DND-41 (cell line): ENCODE results near the gene TMF1.

Source experiments
- ATAC-seq: fragments of 200-7000 bp; cut with Tn5 transposase; 3 replicates; pipeline ENCODE4 v1.9.1; 2021; ENCODE audit warnings: low read depth; ENCODE audit not compliant: insufficient read depth
- DNase-seq: peaks from one replicate; pipeline ENCODE4 v3.0.0-alpha.2; 2020
- H2AFZ ChIP-seq: 2 replicates; pipeline ENCODE4 v1.6.0; 2012; ENCODE audit warnings: low read depth, low read length
- H3K27ac ChIP-seq: 2 replicates; pipeline ENCODE4 v1.5.1; 2012; ENCODE audit warnings: low read length, inconsistent platforms
- H3K27me3 ChIP-seq: fragments of 200-600 bp; sonication (generic); 2 replicates; pipeline ENCODE4 v1.6.0; 2012; ENCODE audit warnings: low read length, mild to moderate bottlenecking, inconsistent platforms; ENCODE audit not compliant: insufficient read depth, poor library complexity
- H3K36me3 ChIP-seq: 2 replicates; pipeline ENCODE4 v1.5.1; 2012; ENCODE audit warnings: low read length, inconsistent platforms; ENCODE audit not compliant: insufficient read depth
- H3K4me1 ChIP-seq: 2 replicates; pipeline ENCODE4 v1.5.1; 2012; ENCODE audit warnings: mild to moderate bottlenecking, low read length; ENCODE audit not compliant: insufficient read depth
- H3K4me2 ChIP-seq: 2 replicates; pipeline ENCODE4 v1.6.0; 2012; ENCODE audit warnings: mild to moderate bottlenecking, moderate library complexity, low read length, inconsistent platforms; ENCODE audit not compliant: insufficient read depth
- H3K4me3 ChIP-seq, 2 experiments: fragments of 200-600 bp in 1 of 2; shearing (Covaris generic) in 1 of 2; 2 replicates each; pipeline ENCODE4 v1.5.1; 2012 to 2016; ENCODE audit warnings: inconsistent platforms in 2 of 2, low read length in 2 of 2, mild to moderate bottlenecking in 2 of 2, low read depth in 1 of 2, moderate library complexity in 1 of 2
- H3K79me2 ChIP-seq: 2 replicates; pipeline ENCODE4 v1.6.0; 2012; ENCODE audit warnings: low read length, inconsistent platforms; ENCODE audit not compliant: insufficient read depth
- H3K9ac ChIP-seq: 2 replicates; pipeline ENCODE4 v1.6.0; 2012; ENCODE audit warnings: low read depth, mild to moderate bottlenecking, inconsistent platforms, low read length, moderate library complexity
- H3K9me3 ChIP-seq: 2 replicates; pipeline ENCODE4 v1.5.1; 2012; ENCODE audit warnings: low read length, moderate library complexity, mild to moderate bottlenecking, inconsistent platforms; ENCODE audit not compliant: insufficient read depth, severe bottlenecking
- H4K20me1 ChIP-seq: 2 replicates; pipeline ENCODE4 v1.6.0; 2012; ENCODE audit warnings: low read length; ENCODE audit not compliant: insufficient read depth
- EZH2 ChIP-seq: IDR thresholded peaks from 3 replicates; pipeline ENCODE4 v1.6.1; 2012; ENCODE audit warnings: borderline replicate concordance, low read depth, mild to moderate bottlenecking, moderate library complexity, low read length, inconsistent platforms; ENCODE audit not compliant: severe bottlenecking
- TF ChIP-seq, protein P1 (sequence below): IDR thresholded peaks from 2 replicates; pipeline ENCODE4 v1.5.1; 2012; ENCODE audit warnings: borderline replicate concordance, low read length, moderate library complexity, mild to moderate bottlenecking; ENCODE audit not compliant: poor library complexity, severe bottlenecking; ENCODE audit errors: extremely low read depth

TMF1 gene

DNA sequence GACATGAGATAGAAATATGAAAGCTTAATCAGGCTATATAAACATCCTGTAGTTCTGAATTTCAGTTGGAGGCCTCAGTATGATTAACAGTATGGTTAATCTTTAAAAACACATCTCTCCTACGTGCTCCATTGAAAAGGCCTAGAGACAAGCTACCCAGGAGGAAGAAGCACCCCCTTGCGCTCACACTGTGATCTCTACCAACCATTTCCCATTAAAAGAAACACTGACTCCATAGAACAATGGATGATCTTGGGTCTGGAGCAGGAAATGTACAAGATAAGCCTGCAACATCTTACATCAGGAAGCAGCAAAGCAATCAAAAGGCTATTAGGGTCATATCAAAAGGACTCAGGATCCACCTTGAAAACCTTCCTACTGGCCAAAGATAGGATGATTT lies 35.2 kb downstream of the TMF1 start:
- TF ChIP-seq, protein P1, sequence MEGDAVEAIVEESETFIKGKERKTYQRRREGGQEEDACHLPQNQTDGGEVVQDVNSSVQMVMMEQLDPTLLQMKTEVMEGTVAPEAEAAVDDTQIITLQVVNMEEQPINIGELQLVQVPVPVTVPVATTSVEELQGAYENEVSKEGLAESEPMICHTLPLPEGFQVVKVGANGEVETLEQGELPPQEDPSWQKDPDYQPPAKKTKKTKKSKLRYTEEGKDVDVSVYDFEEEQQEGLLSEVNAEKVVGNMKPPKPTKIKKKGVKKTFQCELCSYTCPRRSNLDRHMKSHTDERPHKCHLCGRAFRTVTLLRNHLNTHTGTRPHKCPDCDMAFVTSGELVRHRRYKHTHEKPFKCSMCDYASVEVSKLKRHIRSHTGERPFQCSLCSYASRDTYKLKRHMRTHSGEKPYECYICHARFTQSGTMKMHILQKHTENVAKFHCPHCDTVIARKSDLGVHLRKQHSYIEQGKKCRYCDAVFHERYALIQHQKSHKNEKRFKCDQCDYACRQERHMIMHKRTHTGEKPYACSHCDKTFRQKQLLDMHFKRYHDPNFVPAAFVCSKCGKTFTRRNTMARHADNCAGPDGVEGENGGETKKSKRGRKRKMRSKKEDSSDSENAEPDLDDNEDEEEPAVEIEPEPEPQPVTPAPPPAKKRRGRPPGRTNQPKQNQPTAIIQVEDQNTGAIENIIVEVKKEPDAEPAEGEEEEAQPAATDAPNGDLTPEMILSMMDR = no peak
- no peak for TF ChIP-seq EZH2
- Histone ChIP-seq H3K4me3 (no peak overlapping the region), H2AFZ (no peak overlapping the region), H3K9ac (no peak overlapping the region), H3K4me2 (no peak overlapping the region), H3K4me1 (peaks cover 22% of the 10 kb centered on the region), H3K79me2 (no peaks in the 10 kb centered on the region), H3K9me3 (no peaks in the 10 kb centered on the region), H3K27me3 (peaks cover 4% of the 10 kb centered on the region), H3K36me3 (no peaks in the 10 kb centered on the region; the same call in 1 of the 2 replicates), H4K20me1 (no peaks in the 10 kb centered on the region), H3K27ac (no peak overlapping the region)
- ATAC-seq = no peak
- no peak for DNase-seq

DNA sequence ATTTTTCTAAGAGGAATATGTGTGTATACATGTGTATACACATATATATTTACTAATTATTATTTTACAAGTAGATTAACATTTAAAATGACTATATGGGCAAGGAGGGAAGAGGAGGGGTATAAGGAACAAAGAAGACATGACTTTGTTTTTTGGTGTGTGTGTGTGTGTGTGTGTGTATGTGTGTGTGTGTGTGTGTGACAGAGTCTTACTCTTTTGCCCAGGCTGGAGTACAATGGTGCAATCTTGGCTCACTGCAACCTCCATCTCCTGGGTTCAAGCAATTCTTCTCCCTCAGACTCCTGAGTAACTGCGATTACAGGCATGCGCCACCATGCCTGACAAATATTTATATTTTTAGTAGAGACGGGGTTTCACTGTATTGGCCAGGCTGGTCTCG lies 36.0 kb downstream of the TMF1 start:
- Histone ChIP-seq H3K9ac (no peak overlapping the region), H3K79me2 (no peaks in the 10 kb centered on the region), H3K4me3 (no peak overlapping the region), H3K36me3 (no peaks in the 10 kb centered on the region; the same call in 1 of the 2 replicates), H3K9me3 (no peaks in the 10 kb centered on the region), H3K4me2 (no peak overlapping the region), H3K27ac (no peak overlapping the region), H2AFZ (no peak overlapping the region), H3K4me1 (peaks cover 22% of the 10 kb centered on the region), H3K27me3 (peaks cover 4% of the 10 kb centered on the region), H4K20me1 (no peaks in the 10 kb centered on the region)
- DNase-seq (no peak), ATAC-seq (no peak)
- TF ChIP-seq EZH2 = no peak
- TF ChIP-seq, protein P1 = no peak

DNA sequence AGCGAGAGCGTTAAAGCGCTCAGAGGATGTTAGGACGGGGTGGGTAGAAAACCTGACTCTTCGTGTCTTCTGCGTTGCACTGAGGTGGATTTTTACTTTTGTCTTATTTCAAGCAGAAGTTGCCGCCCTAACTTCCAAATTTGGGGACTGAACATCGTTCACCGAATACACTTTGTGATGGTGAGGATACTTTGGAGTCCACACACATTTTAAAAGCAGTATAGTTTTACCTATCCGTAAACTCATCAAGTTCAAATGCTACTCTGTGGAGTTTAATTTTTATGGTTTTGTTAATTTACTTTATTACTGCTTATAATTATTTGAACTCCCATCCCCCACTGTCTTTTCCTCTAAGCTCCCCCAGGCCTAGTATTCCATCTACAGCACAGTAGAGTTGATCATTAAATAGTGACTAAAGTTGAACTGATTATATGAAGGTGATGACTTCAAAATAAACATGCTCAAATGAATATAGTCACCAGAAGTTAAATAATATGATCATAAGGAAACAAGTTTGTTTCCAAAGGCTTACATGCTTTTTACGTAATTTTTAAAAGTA lies 38.0 kb downstream of the TMF1 start:
- no peaks in the 10 kb centered on the region for H3K9me3 ChIP-seq
- no peaks in the 10 kb centered on the region for H3K79me2 ChIP-seq
- ATAC-seq = 0 out of 3 replicates have a peak, but pooled peaks have one; percentile 2
- TF ChIP-seq EZH2 = no peak
- TF ChIP-seq, protein P1 = no peak
- H3K36me3 ChIP-seq = no peaks in the 10 kb centered on the region; the same call in 1 of the 2 replicates
- peak overlapping the region; percentile 97 for H3K4me2 ChIP-seq
- H3K9ac ChIP-seq = peak overlapping the region; percentile 65
- H2AFZ ChIP-seq = peak overlapping the region; percentile 98
- peaks cover 4% of the 10 kb centered on the region for H3K27me3 ChIP-seq
- peaks cover 22% of the 10 kb centered on the region for H3K4me1 ChIP-seq
- peak overlapping the region; percentile 27 to 70 for H3K4me3 ChIP-seq
- H3K27ac ChIP-seq = peak overlapping the region; percentile 58
- H4K20me1 ChIP-seq = no peaks in the 10 kb centered on the region
- no peak for DNase-seq
